GM23248 (cell line): ENCODE measurements around the gene LNX2.

Source experiments
- EZH2 ChIP-seq: fragments of 200-600 bp; sonication (generic); IDR thresholded peaks from 2 replicates; pipeline ENCODE4 v1.6.1; 2018; ENCODE audit warnings: antibody characterized with exemption, mild to moderate bottlenecking; ENCODE audit not compliant: insufficient read depth, poor library complexity, severe bottlenecking
- EZH2phosphoT487 ChIP-seq: fragments of 200-600 bp; sonication (generic); IDR thresholded peaks from 2 replicates; pipeline ENCODE4 v1.6.1; 2018; ENCODE audit warnings: antibody characterized with exemption, moderate library complexity, mild to moderate bottlenecking, low read depth; ENCODE audit not compliant: insufficient read depth

DNA sequence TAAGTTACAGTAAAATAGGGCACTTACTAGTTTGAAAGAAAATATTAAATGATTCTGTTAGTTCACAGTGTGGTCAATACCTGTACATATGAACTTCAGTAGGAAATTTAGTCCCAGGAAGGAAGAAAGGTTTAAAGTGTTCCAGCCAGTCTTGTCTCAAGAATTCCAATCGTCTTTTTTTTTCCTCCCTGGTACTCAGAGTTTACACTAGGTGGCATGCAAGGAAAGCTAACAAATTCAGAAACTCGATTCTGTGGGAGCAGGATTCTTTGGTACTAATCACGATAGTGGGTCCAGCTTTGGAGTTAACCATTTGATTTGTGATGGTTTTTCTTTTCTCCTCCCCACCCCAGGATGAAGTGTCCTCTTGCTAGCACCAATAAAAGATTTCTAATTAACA, 45.0 kb upstream of the LNX2 start:
- TF ChIP-seq EZH2phosphoT487 = no peak
- no peak for TF ChIP-seq EZH2
